Activated T-cell treated with anti-CD3 and anti-CD28 coated beads for 4 hours (primary cell): ENCODE data around the gene ARHGEF12.

Experiments
- DNase-seq: peaks from one replicate; pipeline ENCODE4 v3.0.0-alpha.2; 2020

The ARHGEF12 gene

DNA sequence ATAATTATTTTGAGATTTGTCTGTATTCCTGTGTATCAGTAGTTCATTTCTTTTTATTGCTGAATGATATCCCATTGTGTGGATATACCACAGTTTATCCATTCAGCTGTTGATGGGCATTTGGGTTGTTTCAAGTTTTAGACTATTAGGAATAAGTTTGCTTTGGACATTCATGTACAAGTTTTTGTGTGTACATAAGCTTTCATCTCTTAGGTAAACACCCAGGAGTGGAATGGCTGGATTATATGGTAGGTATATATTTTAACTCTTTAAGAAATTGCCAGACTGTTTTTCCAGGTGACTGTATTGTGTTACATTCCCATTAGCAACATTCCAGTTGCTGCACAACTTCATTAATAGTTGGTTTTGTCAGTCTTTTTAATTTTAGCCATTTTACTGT is 52.0 kb downstream of the ARHGEF12 start:
- no peak for DNase-seq

DNA sequence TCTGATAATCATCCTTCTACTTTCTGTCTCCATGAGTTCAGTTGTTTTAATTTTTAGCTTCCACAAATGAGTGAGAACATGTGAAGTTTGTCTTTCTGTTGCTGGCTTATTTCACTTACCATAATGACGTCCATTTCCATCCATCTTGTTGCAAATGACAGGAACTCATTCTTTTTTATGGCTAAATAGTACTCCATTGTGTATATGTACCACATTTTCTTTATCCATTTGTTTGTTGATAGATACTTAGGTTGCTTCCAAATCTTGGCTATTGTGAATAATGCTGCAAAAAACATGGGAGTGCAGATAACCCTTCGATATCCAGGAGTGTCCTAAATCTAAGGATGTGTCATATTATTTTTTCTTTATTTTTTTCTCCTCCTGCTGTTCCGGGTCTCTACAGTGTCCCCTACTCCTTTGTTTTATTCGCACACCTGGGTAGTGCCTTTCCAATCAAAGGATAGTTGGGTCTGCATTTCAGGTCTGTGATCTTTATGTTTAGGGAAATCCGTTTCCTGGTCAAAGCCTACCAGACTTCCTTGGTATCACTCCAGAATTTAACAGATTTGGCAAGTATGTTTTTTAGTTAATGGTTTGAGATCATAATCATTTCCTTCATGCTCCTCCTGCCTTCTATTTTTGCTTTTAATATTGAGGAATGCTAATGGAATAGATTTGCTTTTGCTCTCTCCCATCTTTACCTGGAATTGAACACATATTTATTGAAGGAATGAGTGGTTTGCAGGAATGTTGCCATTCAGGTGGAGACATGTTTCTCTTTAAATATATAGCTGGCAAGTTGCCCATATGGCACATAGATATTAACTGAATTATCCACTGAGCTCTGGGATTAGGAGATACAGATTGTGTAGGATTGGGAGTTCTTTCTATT is 53.7 kb downstream of the ARHGEF12 start:
- no peak for DNase-seq

GRCh38 chr11:120390585-120390922 is 54.3 kb downstream of the ARHGEF12 start:
- no peak for DNase-seq

DNA sequence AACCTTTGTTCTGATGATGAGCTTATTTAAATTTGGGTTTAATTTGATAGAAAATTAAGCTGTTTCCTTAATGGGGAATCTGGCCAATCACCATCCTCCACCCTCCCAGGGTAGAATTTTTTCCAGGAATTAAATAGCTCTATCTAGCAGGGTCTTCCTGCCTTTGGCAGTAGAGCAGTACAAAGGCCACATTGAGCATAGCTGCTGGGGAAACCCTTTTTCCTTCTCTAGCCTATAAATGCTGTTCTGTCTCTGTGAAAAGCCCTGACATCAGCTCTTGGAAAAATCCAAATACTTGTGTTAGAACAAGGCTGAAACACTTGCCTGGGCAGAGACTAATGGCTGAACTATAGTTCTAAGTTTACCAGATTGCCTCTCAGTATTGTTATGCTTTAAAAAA is 55.1 kb downstream of the ARHGEF12 start:
- no peak for DNase-seq

DNA sequence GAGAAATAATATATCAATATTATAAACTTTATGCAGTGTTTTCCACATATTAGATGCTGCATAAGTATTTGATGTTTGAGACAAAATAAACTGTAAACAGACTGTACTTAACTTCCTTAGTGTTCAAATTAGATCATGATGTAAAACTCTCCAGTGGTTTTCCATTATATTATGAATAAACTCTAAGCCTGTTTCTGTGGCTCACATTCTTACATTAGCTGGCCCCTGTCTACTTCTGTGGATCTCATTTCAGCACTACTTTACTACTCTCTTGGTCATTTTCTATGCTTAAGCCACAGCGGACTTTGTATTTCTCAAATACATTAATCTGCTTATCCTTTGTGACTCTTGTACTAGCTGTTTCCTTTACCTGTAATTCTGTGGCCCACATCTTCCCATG is 55.6 kb downstream of the ARHGEF12 start:
- no peak for DNase-seq

GRCh38 chr11:120392314-120392713 is 56.1 kb downstream of the ARHGEF12 start:
- DNase-seq, result no peak

GRCh38 chr11:120392793-120393192 is 56.6 kb downstream of the ARHGEF12 start:
- DNase-seq, result no peak

- no peak for DNase-seq
These were observed 57.9 kb downstream of the ARHGEF12 start for GRCh38 chr11:120394119-120394518.

DNA sequence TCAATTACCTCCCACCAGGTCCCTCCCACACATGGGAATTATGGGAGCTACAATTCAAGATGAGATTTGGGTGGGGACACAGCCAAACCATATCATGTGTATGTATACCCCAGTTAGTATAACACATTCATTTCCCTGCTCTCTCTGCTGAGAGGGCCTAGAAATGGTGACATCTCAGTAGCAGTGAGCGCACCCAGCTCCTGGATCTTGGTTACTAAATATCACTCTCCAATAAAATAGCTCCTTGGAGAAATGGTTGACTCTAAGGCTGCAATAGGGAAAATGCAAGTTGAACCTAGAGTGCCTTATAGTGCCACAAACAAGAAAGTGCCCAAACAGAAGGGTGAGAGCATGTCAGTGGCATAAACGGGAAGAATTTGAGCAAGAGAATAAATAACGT is 59.6 kb downstream of the ARHGEF12 start:
- no peak for DNase-seq

DNA sequence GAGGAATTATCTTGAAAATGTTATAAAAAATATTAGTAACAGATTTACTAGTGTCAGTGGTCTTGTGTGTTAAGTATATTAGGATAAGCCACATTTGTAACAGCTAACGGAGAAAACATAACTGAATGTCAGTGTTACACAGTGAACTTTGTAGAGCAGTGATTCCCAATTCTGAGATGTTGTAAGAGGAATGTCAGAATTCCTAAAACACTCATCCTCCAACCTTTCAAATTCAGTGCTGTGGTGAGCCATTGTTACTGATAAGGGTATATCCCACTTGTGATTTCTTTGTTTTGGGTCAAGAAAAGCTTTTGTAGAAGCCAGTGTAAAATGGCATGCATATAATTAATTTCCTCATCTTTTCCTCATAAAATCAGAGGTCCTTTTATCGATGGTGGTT is 61.9 kb downstream of the ARHGEF12 start:
- DNase-seq, result no peak

GRCh38 chr11:120399307-120399706 is 63.1 kb downstream of the ARHGEF12 start:
- DNase-seq, result no peak

GRCh38 chr11:120400564-120401364 is 64.6 kb downstream of the ARHGEF12 start:
- DNase-seq, result no peak

DNA sequence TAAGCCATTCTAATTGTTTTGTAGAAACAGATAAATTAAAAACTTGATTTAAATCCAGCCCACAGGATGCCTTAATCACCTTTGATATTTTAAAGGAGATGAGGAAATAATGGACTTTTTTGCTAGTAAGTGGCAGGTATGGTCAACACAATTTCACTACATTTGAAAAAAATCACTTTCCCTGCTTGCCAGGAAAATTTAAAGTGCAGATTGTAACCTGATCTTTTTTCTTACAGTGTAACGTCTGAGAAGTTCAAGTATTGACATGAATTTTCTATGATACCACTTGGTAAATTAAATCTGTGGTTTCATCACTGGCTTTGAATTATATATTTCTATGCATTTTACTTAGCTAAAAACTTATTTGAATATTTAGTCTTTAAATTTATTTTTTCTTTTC is 65.3 kb downstream of the ARHGEF12 start:
- DNase-seq, result no peak

DNA sequence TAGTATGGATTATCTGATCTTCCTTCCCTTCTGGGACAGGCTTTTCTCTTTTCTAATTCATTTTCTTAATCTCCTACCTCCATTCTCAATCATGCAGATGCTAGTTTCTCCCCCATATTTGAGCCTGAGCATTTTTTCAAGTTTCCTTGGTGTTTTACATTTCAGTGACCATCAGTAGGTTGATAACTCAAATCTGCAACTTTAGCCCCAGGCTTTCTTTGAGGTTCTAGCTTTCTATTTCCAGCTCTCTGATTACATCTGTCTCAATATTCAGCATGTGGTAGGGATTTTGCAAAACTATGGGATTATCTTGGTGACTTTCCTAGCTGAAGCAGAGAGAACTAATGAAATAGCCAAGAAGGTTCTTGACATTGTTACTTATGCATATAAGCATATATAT is 67.8 kb downstream of the ARHGEF12 start:
- DNase-seq, result no peak

DNA sequence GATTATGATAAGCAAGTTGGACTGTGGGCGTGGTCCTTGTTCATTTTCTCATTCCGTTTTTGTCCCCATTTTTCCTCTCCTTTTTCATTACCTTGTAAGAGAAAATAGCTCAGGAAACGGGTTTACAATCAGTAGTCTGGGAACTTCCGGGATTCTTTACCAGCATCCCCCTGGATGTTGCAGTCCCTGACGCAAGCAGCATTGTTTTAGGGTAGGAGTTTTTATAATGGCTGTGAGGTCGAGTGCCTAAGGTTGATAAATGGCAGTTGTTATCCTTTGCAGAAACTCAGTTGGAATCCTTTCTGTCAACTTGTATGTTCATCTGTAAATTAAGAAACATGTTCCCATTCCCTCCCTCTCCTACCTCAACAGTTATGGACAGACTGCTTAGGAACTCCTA is 68.3 kb downstream of the ARHGEF12 start:
- DNase-seq, result no peak

DNA sequence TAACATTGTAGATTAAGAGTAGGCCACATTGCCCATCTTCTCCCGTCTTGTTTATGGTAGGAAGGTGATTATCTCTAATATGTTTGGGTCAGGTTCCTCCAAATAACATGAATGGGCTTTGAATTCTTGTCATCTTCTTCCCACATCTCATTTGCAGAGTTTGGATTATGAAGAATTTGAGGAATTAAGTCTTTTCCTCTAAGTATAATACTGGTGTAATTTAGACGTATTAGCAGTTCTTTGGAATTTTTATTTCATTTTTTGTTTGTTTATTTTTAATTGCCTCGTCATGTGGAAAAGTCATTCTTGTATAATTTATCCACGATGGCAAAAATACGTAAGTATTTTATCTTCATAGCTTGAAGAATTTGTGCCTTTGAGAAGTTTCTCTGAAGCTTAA is 73.4 kb downstream of the ARHGEF12 start:
- no peak for DNase-seq

DNA sequence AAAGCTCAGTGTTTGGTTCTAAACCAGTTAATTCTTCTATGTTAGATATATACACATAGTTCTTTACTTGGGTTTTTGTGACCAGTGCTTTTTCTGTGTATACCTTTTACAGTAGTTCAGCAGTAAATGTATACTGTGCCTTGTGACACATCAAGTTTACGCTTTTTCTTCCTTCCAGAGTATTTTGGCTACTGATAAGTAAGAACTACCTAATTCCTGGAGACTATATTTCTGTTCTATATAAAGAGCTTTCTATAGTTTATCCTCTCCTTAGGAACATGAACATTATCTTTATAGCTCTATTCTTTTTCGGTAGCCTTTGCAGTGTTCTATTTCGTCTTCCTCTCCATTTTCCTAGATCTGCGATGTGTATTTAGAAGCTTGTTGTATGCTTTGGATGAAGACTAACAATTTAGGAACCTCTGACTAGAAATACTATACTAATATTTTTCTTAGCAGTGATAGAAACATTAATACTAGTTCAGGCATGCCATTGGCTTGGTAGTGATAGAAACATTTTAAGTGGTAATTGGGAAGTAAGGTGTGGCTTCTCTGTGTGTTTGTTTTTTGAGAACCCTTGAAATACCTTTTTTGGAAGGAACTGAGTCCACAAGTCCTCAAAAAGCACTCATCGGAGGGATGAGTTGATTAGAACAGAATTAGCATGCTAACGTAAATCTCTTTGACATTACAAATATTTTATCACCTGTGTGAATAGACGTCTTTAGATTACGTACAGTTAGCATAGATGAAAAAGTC is 74.6 kb downstream of the ARHGEF12 start:
- DNase-seq, result no peak

- no peak for DNase-seq
These were observed 77.3 kb downstream of the ARHGEF12 start for GRCh38 chr11:120413480-120413879.

DNA sequence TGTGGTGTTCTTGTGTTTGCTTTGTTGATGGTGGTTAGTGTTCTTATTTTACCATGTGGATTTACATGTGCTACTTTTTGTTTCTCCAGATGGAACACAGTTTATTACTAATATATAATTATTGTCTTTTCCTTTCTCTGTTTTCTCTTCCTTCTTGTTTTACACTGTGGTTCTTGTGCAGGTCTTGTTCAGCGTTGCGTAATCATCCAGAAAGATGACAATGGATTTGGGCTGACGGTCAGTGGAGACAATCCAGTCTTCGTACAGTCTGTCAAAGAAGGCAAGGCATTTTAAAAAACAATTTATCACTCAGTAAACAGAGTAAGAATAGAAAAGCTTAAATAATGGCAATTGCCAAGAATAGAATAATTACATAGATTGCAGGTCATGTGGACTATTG is 84.4 kb downstream of the ARHGEF12 start:
- no peak for DNase-seq

- DNase-seq, result no peak
These were observed 88.2 kb downstream of the ARHGEF12 start for GRCh38 chr11:120424185-120424969.

DNA sequence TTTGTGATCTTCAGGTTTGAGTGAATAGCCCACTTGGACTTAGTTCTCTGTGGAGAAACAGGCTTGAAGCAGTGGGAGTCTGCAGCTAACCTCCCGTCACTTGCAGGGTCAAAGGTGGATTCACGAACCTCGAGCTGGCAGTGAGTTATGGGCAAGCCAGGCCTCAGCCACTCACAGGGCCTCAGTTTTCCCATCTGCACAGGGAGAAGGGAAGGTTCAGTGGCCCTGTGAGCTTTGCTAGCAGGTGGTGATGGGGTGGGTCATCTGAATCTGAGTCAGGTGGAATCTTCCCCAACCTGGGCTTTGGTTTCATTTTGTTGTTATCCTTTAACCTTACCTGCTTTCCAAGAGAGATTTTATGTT is 88.7 kb downstream of the ARHGEF12 start:
- DNase-seq, result no peak

- no peak for DNase-seq
These were observed 89.3 kb downstream of the ARHGEF12 start for GRCh38 chr11:120425527-120425926.

DNA sequence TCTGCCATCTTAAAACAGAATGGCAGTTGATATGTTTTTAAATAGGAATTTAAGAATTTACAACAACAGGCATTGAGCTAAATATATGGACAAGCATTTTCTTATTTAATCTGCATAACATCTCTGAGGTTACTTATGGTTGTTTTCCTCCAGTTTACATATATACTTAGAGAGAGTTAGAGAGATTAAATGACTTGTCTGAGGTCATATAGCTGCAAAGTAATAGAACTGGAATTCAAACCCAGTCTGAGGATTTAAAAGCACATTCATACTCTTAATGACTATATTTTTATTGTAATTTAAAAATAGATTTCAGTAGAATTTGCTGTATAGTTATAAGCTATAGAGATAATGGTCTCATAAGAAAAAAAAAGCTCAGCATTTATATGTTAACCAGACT is 93.9 kb downstream of the ARHGEF12 start:
- DNase-seq, result no peak
